ENCODE data around the gene EFNA5. TPM values are rescaled to one million over a fixed set of nuclear protein-coding genes. Genes with fewer than 3 reads are reported as not detected.

Gene EFNA5
- total RNA-seq, 1 experiment from 2014 or later = 19.7 TPM

DNA sequence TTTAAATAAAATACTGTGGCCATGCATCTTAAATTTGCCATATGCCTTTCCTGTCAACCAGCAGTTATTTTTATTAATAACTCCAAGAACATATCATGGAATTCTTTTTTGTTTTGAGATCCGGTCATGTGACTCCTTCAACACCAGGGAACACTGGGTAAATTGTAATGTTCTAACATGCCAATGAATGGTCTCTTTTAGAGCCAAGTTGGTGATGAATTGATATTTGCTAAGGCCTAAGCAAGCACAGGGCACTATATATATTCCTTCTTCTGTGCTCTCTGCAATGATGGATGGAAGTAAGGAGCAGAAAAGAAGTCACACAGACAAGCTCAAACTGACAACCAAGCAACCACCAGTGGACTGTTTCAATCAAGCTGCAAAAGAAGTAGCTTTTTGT is 124.0 kb downstream of the EFNA5 start:
- DNase-seq (ENCODE audit: low spot score) = no peak

DNA sequence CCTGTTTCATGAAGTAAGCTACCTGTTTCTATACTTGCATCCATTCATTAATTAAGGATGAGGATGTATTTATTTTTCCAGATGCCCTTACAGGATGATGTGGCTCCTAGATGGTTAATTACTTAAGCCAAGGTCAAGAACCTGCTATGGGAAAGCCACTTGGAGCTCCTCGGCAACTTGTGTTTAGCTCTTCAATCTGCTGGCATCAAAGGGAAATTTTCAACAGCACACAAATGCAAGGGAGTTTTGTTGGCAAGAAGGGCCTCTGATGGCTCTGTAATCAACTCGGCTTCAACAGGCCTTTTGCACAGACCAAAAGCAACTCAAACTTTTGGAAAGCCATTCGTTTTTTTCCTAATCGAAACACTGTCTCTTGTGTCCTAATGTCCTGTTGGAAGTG is 125.3 kb downstream of the EFNA5 start:
- DNase-seq (ENCODE audit: low spot score) = no peak

- no peak for DNase-seq (ENCODE audit: low spot score)
These were observed 125.8 kb downstream of the EFNA5 start for GRCh38 chr5:107544967-107545366.

DNA sequence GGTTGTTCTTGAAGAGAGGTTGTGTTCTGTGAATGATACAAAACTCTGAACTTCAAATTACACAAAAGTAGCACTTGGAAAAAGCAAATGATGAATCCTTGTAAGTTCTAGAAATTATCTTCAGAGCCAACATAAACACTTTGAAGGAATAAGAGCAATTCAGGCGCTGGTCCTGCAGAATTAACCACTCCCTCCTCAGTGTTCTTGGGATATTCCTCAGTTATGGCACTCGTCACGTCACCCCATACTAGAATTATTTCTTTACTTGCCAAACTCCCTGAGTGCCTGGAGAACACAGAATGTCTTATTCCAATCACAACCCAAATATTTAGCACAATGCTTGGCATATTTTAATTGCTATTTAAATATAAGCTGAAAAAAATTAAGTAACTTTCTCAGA is 126.3 kb downstream of the EFNA5 start:
- no peak for DNase-seq (ENCODE audit: low spot score)

DNA sequence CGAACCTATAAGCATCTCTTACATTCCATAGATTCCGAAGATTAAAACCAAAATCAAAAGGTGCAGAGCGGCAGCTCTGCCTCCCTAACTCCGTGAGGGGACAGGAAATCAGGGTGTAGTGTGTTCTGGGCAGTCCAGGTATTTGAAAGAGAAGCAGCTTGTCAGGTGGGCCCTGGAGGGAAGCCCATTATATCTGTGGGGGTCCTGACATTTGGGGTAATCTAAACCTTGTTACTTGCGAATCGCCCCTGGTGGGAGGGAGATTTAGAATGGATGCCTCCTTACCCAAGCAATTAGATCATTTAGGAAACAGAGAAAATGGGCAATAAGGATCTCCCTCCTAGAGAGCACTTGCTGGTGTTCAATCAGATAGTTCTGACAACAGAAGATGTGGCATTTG is 126.9 kb downstream of the EFNA5 start:
- no peak for DNase-seq (ENCODE audit: low spot score)

GRCh38 chr5:107542831-107543231 is 127.9 kb downstream of the EFNA5 start:
- peak; percentile 87 for DNase-seq (ENCODE audit: low spot score)

- peak; percentile 88 for DNase-seq (ENCODE audit: low spot score)
These were observed 128.3 kb downstream of the EFNA5 start for GRCh38 chr5:107542428-107542827.

- DNase-seq (ENCODE audit: low spot score) = no peak
These were observed 129.3 kb downstream of the EFNA5 start for GRCh38 chr5:107541400-107541799.

DNA sequence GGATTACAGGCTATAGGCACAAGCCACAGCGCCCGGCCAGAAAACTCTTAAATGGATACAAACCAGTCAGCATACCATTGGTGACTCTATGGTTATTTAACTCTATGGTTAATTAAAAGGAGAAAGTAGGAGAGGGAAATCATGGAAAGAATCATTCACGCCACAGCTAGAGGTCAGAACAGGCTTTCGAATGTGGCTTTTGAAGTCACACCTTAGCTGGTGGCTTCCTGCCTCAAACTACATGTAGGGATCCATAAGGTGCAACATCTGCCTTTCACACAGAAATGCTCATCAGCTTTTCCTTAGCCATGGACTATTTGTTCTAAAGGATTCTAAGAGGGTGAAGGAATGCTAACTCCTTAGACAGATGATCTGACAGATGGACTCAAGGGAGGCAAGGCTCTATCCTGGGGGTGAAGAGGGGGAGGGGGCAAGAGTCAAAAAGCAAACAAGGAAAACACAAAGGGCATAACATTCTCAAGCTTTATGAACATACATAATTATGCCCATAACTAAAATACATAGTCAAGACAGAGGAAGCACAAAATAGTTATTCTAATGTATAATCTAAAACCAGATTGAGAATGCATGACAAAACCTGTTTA is 130.9 kb downstream of the EFNA5 start:
- no peak for DNase-seq (ENCODE audit: low spot score)

- DNase-seq (ENCODE audit: low spot score) = no peak
These were observed 131.8 kb downstream of the EFNA5 start for GRCh38 chr5:107538805-107539445.

DNA sequence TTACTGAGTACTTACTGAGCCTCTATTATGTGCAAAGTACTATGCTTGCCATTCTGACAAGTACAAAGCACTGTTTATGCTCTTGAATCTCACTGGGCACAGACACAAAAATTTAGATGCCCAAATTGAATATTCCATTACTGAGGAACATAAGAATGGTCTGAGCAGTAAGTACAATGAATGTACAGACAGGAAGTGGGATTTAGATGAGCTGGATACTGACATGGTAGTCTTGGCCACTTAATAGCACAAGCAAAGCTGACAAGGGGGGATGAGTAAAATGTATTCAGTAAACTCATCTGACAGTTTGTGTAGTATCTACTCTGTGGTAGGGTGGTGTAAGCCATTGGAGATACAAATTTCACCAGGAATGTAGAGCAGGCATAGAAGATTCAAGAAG is 132.4 kb downstream of the EFNA5 start:
- DNase-seq (ENCODE audit: low spot score) = no peak

GRCh38 chr5:107535849-107536248 is 134.9 kb downstream of the EFNA5 start:
- no peak for DNase-seq (ENCODE audit: low spot score)

DNA sequence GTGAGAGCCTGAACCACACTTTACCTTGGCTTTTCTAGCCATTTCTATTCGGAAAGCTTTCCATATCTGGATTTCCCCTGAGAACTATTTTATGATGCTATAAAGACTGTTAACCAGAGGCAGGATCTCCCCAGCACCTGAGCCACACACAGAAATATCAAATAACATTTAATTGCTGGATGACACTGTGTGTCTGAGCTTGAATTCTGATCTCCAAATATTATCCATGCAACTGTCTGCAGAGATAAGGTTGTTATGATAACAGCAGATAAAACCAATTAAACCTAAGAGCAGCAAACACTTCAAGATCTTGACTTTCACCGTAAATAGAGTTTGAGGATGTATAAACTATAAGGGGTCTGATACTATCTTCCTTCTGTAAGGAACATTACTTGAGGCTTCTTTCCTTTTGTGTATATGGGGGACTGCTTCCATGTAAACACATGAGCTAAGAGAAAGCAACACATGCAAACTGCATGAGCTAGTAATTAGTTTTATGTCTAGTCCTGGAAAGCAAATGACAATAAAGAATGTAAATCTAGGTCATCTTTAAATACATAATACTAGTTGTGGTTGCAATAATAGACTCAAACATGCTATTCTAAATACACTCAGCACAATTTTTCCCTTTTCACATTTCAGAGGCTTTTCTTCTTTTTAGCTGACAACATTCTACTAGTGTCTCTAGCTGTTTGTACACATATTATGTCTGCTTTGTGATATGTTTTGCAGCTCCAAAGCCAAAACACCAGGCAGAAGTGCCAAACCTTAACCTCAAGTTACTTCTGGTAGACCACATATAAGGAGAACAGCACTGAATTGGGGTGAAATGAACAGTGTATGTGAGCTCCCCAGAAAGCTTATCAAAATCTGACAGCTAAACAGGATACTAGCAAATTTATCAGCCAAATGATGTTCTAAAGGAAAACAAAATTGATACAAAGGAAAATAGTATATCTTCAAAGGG is 136.5 kb downstream of the EFNA5 start:
- DNase-seq (ENCODE audit: low spot score) = no peak

- no peak for DNase-seq (ENCODE audit: low spot score)
These were observed 137.8 kb downstream of the EFNA5 start for GRCh38 chr5:107532916-107533315.

DNA sequence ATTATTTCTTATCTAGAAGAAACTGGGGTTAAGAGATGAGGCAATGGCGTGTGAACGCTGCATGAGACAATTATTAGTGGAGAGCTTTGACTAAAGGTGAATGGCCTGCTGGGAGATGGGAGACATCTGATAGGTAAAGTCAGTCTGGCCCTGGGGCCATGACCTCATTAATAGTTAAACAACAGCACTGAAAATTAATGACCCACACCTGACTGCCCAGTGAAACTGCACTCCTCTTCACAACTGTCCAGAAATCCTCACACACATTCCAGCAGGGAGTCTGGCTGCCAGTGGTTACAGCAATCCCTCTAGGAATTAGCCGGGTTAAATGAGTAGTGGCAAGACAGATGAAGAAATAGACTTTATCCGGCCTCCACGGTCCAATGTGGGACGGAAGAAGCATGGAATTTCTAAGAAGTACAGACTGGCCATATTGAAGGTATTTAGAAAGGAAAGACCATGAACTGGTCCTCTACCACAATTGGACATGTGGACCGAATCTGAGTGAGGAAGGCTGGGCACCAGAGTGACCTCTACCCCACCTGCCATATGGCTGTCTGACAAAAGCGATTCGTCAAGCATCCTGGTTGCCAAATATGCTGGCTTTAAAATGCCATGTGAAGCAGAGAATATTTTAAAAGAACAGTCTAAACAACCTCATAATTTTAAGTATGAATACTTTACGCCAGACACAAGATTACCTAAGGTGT is 138.4 kb downstream of the EFNA5 start:
- DNase-seq (ENCODE audit: low spot score) = no peak

DNA sequence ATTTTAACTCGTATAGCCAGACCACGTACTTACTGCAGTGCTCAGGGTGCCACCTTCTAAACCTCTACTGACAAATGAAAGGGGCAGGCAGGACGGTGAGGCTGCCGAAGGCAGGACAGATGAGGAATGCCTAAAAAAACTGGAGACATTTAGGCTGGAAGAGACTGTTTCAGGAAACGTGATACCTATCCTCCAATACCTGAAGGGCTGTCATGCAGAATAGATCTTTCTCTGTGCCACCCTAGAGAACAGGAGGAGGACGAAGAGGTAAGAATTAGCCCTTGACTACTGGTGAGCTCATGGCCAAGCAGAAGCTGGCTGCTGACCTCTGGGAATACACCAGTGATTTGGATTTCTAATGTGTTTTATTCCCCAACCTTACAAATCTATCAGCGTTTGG is 139.4 kb downstream of the EFNA5 start:
- DNase-seq (ENCODE audit: low spot score) = no peak

DNA sequence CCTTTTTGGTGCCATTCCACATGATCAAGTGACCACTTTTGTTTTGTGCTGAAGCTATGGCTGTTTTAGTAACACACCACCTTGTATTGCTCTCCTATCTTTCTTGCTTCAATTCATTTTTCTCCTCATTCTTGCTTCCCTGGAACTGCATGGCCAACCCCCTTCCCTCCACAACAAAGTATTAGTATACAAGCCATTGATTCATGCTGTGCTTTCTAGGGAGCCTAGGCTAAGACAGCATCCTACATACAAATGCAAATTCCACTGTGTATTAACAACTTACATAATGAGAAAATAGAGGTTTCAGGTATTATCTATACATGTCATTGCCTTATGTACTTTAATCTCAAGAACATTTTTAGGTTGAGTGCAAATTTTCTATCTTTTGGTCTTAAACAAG is 141.1 kb downstream of the EFNA5 start:
- DNase-seq (ENCODE audit: low spot score) = no peak

GRCh38 chr5:107526270-107526937 is 144.3 kb downstream of the EFNA5 start:
- DNase-seq (ENCODE audit: low spot score) = no peak

DNA sequence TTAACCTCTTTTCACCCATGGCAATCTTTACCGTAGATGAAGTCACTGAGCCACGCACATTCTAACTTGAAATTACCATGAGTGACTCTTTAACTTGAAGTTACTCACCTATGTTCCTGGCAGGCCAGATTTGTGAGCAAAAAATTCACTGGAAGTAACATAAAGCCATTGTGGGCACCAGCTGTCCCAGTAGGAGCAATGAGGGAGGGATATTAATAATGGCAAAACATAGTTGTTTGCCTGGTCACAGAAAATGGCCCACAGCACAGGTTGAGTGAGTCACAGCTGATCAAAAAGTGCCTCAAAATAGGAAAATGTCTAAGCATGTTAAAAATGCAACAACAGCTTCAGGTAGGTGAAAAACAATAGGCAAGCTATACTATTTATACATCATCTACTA is 146.6 kb downstream of the EFNA5 start:
- DNase-seq (ENCODE audit: low spot score) = no peak

- DNase-seq (ENCODE audit: low spot score) = no peak
These were observed 147.6 kb downstream of the EFNA5 start for GRCh38 chr5:107523029-107523680.

DNA sequence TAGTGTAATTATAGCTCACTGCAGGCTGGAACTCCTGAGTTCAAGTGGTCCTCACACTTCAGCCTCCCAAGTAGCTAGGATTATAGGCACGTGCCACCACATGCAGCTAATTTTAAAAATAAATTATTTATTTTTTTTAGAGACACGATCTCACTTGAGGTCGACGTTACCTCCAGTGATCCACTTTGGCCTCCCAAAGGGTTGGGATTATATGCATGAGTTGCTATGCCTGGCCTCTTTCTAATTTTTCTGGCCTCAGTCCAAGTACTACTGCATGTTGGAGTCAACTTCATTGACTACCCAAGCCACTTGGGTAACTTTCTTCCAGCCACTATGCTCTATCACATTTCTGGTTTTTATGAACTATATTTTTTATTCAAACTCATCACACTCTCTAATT is 148.3 kb downstream of the EFNA5 start:
- no peak for DNase-seq (ENCODE audit: low spot score)

Data from H4 (cell line).